Mesodermal cell (in vitro differentiated cells): ENCODE measurements around the gene HMCN1.

Experiments
- H3K27ac ChIP-seq: 2 replicates; pipeline ENCODE4 v1.7.0; 2013; ENCODE audit warnings: mild to moderate bottlenecking, low read depth, low read length, moderate library complexity; ENCODE audit not compliant: severe bottlenecking
- H3K36me3 ChIP-seq: 2 replicates; pipeline ENCODE4 v1.7.1; 2013; ENCODE audit warnings: mild to moderate bottlenecking, low read length, moderate library complexity; ENCODE audit not compliant: control insufficient read depth, insufficient read depth
- H3K4me1 ChIP-seq: one replicate; pipeline ENCODE4 v1.7.1; 2013; ENCODE audit warnings: mild to moderate bottlenecking, low read length; ENCODE audit not compliant: insufficient read depth, control insufficient read depth, poor library complexity, severe bottlenecking
- H3K4me3 ChIP-seq: 2 replicates; pipeline ENCODE4 v1.7.0; 2013; ENCODE audit warnings: low read length, control low read depth, mild to moderate bottlenecking; ENCODE audit not compliant: insufficient read depth, poor library complexity, severe bottlenecking; ENCODE audit errors: extremely low read depth
- H3K9me3 ChIP-seq: 2 replicates; pipeline ENCODE4 v1.7.1; 2013; ENCODE audit warnings: mild to moderate bottlenecking, low read length, moderate library complexity; ENCODE audit not compliant: control insufficient read depth
- WGBS, 2 experiments: methylation state at CpG; one replicate each; pipeline ENCODE4 v1.1.5; 2013; ENCODE audit warnings: missing lambda C conversion rate in 2 of 2; ENCODE audit not compliant: insufficient coverage in 2 of 2; 5-methylcytosine and 5-hydroxymethylcytosine counted together

The HMCN1 gene

DNA sequence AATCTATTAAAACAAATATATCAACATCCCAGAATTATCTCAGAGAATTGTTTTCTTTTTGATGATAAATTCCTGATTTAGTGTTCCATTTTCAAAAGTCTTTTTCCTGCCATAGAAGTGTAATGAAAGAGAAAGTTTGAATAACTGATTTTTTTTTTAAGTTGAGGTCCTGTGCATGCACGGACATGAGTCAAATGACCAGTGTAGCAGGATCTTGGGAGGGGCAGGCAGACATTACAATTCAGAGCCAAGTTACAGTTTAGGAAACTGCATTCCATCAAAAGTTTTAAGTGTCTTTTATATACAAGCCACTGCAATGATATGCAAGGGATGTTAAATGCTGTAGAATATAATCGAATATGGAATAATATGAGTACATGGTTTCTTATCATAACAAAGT lies 227.5 kb downstream of the HMCN1 start:
- Histone ChIP-seq H3K36me3 (no peaks in the 10 kb centered on the region), H3K9me3 (no peaks in the 10 kb centered on the region), H3K27ac (no peak overlapping the region), H3K4me1 (peaks cover 25% of the 10 kb centered on the region), H3K4me3 (no peak overlapping the region)
- WGBS, 2 experiments: 83 to 88% methylated on average over 1 of the region's 2 CpGs

DNA sequence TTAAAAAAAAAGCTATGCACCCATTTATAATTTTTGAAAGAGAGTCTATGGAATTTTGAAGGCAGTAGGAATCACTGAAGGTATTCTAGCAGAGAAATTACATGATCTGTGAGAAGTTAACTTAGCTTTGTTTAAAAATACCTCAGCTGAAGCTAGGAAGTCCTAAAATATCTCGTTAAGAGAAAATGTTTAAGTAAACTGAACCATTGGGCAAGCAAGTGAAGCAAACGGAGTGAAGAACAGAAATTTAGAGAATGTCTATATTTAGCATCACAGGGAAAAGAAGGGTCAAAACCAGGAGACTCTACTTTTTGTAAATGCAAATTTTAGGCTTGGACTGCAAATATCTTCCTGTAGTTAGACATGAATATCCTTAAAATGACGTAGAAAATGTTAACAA lies 230.8 kb downstream of the HMCN1 start:
- Histone ChIP-seq H3K4me3 (no peak overlapping the region), H3K36me3 (no peaks in the 10 kb centered on the region), H3K4me1 (peaks cover 25% of the 10 kb centered on the region), H3K9me3 (no peaks in the 10 kb centered on the region), H3K27ac (peak overlapping the region; percentile 77)
- WGBS, 2 experiments: 52 to 60% methylated on average over 2 of the region's 3 CpGs

DNA sequence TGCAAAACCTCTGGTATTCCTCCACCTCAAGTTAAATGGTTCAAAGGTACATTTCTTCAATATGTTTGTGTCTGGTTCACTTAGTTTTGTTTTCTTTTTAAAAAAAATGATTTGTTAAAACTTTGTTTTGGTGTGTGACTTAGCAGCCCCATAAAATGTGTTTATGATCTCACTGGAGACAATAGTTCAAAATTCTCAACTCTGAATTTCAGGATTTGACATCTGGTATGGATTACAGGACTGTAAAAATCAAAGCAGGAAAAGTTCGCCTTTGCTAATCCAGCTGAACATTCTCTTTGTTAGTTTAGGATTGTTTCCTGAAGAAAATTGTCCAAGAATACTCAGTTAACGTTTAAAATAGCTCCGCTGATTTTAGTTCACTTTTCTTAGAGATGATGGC lies 231.7 kb downstream of the HMCN1 start:
- H3K9me3 ChIP-seq: no peaks in the 10 kb centered on the region
- no peaks in the 10 kb centered on the region for H3K36me3 ChIP-seq
- H3K4me3 ChIP-seq: no peak overlapping the region
- peak overlapping the region; percentile 77 for H3K27ac ChIP-seq
- peaks cover 23% of the 10 kb centered on the region for H3K4me1 ChIP-seq
- WGBS, 2 experiments: 100% methylated on average over 1 of the region's 3 CpGs

DNA sequence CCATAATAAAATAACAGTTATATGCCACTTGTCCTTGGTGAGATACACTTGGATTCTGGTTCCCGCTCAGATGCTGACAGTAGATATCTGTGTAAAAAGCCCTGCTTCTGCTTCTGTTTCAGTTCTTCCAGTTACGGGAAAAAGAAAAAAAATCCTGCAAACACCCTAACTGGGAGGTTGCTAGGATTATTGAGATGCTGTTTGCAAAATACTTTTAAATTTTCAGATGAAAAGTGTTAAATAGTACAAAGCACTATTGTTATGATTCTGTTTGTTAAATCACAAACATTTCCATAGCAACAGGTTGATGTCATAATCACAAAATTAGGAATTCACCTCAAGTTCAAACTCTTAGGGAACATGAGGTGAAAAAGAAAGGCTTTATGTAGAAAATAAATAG lies 232.3 kb downstream of the HMCN1 start:
- no peaks in the 10 kb centered on the region for H3K36me3 ChIP-seq

DNA sequence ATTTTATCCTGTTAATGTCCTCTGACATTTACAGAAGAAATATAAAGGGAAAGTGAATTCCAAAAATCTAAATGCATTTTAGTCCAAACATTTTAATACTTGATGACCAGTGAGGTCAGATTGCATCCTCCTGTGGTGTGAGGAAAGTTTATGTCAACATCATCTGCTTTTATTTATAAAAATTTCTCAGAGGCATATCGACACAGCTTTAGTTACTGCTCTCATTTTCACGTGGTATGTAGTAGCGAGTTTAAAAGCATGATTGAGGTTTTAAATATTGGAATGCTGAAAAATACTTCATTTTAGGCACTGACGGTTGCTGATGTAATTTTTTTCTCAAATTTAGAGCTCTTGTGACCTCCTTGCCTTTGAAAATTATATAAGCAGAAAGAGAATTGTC lies 234.8 kb downstream of the HMCN1 start:
- H3K9me3 ChIP-seq: no peaks in the 10 kb centered on the region
- H3K27ac ChIP-seq: no peak overlapping the region
- WGBS, 2 experiments: 88 to 100% methylated on average over 3 to 4 of the region's 4 CpGs
- peaks cover 24% of the 10 kb centered on the region for H3K4me1 ChIP-seq
- no peaks in the 10 kb centered on the region for H3K36me3 ChIP-seq
- no peak overlapping the region for H3K4me3 ChIP-seq

More for the DNA sequence above, 232.3 kb downstream of the HMCN1 start:
- peak overlapping the region; percentile 77 for H3K27ac ChIP-seq
- WGBS, 2 experiments: 100% methylated on average over 1 of the region's 2 CpGs
- H3K4me3 ChIP-seq: no peak overlapping the region
- H3K9me3 ChIP-seq: no peaks in the 10 kb centered on the region
- peaks cover 17% of the 10 kb centered on the region for H3K4me1 ChIP-seq

DNA sequence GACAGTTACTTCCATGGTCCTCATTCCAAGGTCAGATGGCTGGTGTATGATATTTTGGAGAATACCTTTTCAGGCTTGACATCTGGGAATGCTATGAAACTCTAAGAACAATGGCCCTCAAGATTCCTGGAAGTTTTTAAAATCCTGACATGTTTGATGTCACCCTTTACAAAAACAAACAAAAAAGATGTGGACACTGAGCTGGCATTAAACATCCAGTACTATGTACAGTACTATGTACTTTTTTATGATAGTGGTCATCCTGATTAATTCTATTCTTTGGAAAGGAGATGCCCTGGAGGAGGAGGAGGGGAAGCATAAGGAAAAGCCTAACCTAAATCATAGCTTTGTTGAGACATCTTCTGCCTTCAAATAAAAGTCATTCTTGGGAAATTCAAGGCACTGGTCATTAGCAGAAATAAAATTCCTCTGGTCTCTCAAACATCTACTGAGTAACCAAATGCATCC lies 235.4 kb downstream of the HMCN1 start:
- Histone ChIP-seq H3K36me3 (no peaks in the 10 kb centered on the region), H3K27ac (no peak overlapping the region), H3K9me3 (no peaks in the 10 kb centered on the region), H3K4me1 (peaks cover 20% of the 10 kb centered on the region), H3K4me3 (no peak overlapping the region)

DNA sequence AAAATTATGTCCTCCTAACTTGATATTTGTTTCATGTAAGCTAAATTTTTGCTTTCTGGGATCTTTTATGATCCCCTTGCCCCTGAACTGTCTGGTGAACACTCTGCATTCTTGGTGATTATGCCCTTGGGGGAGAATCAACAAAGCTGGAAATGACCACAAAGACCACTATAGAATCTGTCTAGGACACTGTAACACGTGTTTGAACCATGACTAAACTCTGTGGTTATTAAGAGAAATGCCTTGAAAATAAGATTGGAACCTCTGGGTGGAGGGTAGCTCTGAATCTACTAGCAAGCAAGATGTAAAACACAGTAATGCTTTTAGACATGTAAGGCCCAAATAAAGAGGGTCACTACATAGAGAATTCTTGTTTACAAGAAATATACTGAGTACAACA lies 237.5 kb downstream of the HMCN1 start:
- WGBS, 2 experiments: 86% methylated on average over 1 of the region's 1 CpG; no CpG with 5 or more reads in 1 of the 2 experiments
- Histone ChIP-seq H3K9me3 (no peaks in the 10 kb centered on the region), H3K4me3 (no peak overlapping the region), H3K36me3 (no peaks in the 10 kb centered on the region), H3K4me1 (peaks cover 11% of the 10 kb centered on the region), H3K27ac (peak overlapping the region; percentile 70)

DNA sequence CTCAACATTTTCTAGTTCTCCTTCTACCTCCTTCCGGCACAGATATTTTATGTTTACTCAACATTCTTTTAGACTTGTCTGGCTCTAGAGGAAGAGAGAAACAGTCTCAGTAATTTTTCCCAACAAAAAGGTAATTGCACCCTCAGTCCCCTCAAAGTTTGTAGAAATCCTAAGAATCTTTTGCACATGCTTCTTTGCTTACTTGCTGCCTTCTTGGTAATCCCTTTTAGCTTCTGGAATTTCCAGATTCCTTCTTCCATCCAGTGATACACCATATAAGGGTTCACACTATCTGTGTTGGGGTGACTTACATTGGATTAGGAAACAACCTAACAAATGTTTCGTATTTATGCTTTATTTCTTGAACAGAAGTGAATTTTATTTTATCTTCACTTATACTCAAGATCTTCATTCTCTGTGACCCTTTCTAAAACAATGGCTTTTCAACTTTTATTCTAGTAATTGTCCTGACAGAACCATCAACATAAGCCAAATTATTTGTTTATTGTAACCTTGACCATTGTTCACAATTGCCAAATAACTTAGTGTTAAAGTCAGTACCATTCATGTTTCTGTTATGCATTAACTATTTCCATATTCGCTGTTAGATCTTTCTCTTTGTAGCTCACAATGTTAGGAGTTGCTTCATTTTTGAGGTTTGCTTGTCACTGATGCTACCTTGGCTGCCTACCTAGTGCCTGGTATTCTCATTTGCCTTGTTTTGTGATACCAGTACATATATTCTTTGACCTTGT lies 238.1 kb downstream of the HMCN1 start:
- H3K27ac ChIP-seq: peak overlapping the region; percentile 70

DNA sequence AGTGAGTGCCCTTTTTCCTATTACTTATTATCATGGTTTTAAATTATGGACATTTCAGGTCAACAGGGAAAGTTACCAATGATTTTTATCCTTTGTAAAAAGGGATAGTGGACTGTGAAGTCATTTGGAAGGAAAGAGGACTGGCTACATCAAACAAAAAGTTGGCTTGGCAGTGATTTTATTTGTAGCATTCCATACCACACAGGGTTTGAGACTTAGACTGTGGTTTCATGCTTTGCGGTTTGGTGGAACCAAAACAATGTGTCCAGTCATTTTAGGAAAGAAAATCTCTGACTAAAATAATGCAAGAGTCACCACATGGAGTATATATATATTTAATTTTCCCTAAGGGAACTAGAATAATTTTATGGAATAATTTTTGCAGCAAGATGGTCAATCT lies 239.5 kb downstream of the HMCN1 start:
- Histone ChIP-seq H3K9me3 (no peaks in the 10 kb centered on the region), H3K4me3 (no peak overlapping the region), H3K36me3 (no peaks in the 10 kb centered on the region), H3K4me1 (peaks cover 11% of the 10 kb centered on the region), H3K27ac (no peak overlapping the region)
- WGBS, 2 experiments: no CpG with 5 or more reads among the region's 1 CpG

More for the DNA sequence above, 238.1 kb downstream of the HMCN1 start:
- 100% methylated on average over 1 of the region's 3 CpGs; no CpG with 5 or more reads in 1 of the 2 experiments for WGBS, 2 experiments
- no peaks in the 10 kb centered on the region for H3K9me3 ChIP-seq
- H3K4me3 ChIP-seq: no peak overlapping the region
- peaks cover 11% of the 10 kb centered on the region for H3K4me1 ChIP-seq
- H3K36me3 ChIP-seq: no peaks in the 10 kb centered on the region

DNA sequence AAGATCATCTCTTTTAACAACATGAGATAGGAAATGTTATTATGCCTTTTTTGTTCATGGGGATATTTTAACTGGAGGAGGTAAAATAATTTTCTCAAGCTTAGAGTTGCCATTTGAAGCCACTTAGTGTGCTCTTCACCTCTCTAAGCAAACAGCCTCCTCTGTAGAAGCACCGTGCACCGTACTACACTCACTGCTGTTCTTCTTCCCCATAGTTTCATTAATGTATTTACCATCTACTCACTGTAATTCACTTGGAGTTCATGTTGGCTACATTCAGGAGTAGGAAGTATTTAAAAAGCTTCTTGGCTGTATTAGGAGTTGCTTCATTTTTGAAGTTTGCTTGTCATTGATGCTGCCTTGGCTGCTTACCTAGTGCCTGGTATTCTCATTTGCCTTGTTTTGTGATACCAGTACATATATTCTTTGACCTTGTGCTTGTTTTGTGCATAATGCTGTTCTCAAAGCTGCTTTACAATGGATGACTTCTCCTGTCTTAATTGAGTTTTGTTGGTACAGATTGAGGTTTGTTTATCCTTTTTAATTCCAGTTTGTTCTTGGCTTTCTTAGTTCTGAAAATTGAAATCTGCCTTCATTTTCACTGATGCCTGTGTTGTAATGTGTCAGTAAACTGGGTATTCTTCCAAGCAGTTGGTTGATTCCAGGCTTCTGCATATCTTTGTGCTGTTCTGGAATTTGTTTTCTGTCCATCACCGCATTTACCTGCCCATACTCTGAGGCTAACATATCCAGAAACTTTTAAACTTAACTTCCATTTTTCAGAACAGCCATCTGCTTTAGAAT lies 240.4 kb downstream of the HMCN1 start:
- H3K9me3 ChIP-seq: no peaks in the 10 kb centered on the region
- WGBS, 2 experiments: 86 to 100% methylated on average over 1 to 3 of the region's 3 CpGs
- no peak overlapping the region for H3K4me3 ChIP-seq
- H3K36me3 ChIP-seq: no peaks in the 10 kb centered on the region
- peaks cover 11% of the 10 kb centered on the region for H3K4me1 ChIP-seq
- no peak overlapping the region for H3K27ac ChIP-seq

DNA sequence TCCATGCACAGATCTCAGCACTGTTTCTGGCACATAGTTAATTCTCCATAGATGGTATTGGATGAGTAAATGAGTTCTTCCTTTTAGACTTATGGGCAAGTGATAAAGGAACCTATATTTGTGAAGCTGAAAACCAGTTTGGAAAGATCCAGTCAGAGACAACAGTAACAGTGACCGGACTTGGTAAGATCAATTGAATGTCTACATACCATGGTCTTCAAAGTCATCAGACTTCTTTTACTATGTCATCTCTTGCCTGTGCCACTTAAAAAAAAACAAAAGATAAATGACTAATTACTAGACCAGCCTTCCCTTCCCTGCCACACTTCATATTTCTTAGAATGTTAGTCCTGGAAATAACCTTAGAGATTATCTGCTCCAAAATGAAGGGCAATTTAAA lies 246.7 kb downstream of the HMCN1 start:
- Histone ChIP-seq H3K4me1 (no peaks in the 10 kb centered on the region), H3K36me3 (no peaks in the 10 kb centered on the region), H3K27ac (no peak overlapping the region), H3K4me3 (no peak overlapping the region), H3K9me3 (no peaks in the 10 kb centered on the region)
- 88 to 100% methylated on average over 1 of the region's 1 CpG for WGBS, 2 experiments
